Activated T-helper 1 cell treated with anti-CD3 and anti-CD28 coated beads, Interleukin-2, amount 50 U/mL, for 16 hours (primary cell): ENCODE data around the gene POLE.

Source experiments
- DNase-seq, 2 donors: peaks; one replicate each; pipeline ENCODE4 v3.0.0-alpha.2; 2020; ENCODE audit warnings: low read depth in 1 of 2, low spot score in 1 of 2

The POLE gene, protein sequence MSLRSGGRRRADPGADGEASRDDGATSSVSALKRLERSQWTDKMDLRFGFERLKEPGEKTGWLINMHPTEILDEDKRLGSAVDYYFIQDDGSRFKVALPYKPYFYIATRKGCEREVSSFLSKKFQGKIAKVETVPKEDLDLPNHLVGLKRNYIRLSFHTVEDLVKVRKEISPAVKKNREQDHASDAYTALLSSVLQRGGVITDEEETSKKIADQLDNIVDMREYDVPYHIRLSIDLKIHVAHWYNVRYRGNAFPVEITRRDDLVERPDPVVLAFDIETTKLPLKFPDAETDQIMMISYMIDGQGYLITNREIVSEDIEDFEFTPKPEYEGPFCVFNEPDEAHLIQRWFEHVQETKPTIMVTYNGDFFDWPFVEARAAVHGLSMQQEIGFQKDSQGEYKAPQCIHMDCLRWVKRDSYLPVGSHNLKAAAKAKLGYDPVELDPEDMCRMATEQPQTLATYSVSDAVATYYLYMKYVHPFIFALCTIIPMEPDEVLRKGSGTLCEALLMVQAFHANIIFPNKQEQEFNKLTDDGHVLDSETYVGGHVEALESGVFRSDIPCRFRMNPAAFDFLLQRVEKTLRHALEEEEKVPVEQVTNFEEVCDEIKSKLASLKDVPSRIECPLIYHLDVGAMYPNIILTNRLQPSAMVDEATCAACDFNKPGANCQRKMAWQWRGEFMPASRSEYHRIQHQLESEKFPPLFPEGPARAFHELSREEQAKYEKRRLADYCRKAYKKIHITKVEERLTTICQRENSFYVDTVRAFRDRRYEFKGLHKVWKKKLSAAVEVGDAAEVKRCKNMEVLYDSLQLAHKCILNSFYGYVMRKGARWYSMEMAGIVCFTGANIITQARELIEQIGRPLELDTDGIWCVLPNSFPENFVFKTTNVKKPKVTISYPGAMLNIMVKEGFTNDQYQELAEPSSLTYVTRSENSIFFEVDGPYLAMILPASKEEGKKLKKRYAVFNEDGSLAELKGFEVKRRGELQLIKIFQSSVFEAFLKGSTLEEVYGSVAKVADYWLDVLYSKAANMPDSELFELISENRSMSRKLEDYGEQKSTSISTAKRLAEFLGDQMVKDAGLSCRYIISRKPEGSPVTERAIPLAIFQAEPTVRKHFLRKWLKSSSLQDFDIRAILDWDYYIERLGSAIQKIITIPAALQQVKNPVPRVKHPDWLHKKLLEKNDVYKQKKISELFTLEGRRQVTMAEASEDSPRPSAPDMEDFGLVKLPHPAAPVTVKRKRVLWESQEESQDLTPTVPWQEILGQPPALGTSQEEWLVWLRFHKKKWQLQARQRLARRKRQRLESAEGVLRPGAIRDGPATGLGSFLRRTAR (N-terminal part only)

DNA sequence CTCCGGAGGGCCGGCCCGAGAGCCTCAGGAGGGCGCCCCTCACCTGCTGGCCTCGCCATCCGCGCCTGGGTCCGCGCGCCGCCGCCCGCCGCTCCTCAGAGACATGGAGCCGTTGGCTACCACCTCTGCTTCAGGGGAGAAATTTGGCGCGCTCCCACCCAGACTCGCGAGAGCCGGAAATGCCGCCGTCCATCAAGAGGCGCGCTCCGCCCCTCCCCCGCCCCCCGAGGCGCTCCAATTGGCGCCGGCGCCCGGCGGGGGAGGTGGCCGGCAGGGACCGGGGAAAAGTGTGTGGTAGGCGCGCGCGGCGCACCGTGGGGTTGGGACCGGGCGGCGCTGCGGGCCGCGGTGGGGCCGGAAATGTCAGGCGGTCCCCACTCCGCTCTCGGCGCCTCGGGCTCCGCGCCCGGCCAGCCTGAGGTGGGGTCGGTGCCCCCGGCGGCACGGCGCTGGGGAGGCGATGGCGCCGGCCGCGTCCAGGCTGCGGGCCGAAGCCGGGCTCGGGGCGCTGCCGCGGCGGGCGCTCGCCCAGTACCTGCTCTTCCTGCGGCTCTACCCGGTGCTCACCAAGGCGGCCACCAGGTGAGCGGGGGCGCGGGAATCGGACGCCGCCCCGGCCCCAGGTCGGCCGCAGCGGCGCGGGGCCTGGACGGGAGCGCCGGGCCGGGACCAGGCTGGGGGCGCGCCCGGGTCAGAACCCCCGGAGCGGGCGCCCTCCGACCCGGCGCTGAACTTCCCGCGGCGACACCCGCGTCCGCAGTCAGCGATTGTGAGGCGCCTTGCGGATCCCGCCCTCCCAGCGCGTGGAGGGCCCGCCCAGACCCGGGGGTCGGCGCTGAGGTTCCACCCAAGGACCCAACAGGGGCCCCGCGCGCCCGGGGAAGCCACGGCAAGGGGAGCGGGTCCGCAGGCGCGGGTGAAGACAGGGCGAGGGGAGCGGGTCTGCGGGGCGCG lies at the start of gene POLE, which contains the start of gene PXMP2:
Gene POLE (minus strand): TSS at position 132 of the 954 bp plus-strand sequence. CDS start 27 bp downstream, at position 105.
Gene PXMP2 (plus strand): TSS at position 377 of the 954 bp plus-strand sequence. CDS start 84 bp downstream, at position 461.
- peak; percentile 88 to 92 for DNase-seq

DNA sequence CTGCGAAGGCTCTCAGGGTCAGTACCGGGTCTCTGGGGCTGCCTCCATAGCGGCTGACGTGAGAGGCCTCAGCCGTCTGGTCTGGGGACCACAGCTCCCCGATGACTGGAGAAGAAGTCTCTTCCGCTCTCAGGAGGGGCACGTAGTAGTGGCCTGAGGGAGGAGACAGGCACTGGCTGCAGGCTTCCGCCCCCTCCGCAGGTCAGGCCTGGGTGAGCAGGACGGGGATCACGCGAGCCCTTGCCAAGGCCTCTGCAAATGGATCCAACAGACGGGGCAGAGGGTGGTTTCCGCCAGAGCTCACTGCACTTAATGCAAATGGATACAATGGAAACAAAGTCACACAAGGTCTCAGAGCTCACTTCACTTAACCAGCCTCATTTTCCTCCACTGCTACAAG lies 49.8 kb upstream of the POLE start:
- no peak for DNase-seq

DNA sequence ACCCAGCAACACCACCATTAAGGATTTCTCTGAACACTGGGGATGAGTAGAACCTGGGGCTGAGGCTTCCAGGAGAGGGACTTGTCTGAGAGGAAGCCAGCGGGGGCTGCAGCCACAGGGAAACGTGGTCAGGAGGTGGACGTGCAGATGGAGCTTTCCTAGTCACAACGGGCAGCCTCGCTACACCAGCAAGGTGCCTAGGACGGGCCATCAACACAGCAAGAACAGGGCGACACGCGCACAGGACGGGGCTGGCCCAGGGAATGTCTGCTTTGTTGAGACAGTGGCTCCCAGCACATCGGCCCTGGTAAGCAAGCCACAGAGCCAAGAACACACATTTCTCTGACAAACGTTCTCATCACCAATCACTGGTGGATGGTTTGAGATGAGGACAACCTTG lies 49.2 kb upstream of the POLE start:
- no peak for DNase-seq

DNA sequence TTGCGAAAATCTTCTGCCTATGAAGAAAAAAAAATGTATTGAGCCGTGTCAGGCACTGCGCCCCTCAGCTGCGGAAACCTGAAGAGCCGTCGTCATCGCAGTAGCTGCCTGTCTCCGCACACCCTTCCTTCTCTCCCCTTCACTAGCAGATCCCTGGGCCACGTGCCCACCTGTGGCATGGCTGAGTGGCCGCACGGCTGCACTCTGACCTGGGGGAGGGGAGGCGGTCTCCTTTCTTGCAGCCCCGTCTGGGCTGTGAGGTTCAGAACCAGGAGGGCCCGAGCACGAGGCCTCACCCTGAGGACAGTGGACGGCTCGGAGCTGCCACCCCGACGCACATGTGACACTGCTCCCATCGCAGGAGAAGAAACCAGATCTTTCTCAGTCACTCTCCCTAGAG lies 48.4 kb upstream of the POLE start:
- no peak for DNase-seq

DNA sequence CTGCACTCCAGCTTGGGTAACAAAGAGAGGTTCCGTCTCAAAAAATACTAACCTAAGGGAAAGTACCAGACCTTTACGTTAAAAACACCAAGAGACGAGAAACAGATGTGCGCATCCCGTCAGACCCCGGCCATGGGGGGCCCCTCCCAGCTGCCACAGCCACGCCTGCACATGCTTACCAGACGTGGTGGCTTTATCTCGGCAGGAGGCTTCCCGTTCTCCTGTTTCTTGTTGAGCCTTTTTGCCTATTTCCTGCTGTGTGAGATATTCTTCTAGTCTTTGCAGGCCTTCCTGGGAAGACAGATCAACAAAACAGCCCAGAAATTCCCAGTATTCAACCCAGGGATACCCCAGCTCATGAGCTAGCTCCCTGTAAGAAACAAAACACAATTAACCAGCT lies 47.1 kb upstream of the POLE start:
- DNase-seq: no peak

DNA sequence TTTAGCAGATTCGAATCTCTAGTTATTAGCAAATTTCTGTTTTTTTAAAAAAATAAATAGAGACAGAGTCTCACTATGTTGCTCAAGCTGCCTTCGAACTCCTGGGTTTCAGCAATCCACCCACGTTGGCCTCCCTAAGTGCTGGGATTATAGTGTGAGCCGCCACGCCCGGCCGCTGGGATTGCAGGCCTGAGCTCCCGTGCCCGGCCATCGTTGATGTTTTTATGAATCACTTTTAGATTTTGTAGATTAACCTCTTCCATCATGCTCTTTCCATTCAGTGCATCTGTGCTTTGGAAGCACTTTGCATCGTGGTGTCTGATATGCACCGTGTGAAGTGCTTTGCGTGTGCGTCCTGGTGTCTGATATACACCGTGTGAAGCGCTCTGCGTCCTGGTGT lies 44.4 kb upstream of the POLE start:
- DNase-seq: no peak

DNA sequence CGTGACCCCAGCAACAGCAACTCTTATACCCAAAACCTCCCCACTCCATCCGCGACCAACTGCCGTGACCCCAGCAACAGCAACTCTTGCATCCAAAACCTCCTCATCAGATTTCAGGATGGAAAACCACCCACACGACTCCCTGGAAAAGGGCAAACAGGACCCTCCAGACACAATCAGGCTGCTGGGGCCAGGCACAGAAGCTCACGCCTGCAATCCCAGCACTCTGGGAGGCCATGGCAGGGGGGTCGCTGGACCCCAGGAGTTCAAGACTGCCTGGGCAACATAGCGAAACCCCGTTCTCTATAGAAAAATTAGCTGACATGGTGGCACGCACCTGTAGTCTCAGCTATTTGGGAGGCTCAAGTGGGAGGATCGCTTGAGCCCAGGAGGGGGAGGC lies 43.2 kb upstream of the POLE start:
- DNase-seq: no peak

DNA sequence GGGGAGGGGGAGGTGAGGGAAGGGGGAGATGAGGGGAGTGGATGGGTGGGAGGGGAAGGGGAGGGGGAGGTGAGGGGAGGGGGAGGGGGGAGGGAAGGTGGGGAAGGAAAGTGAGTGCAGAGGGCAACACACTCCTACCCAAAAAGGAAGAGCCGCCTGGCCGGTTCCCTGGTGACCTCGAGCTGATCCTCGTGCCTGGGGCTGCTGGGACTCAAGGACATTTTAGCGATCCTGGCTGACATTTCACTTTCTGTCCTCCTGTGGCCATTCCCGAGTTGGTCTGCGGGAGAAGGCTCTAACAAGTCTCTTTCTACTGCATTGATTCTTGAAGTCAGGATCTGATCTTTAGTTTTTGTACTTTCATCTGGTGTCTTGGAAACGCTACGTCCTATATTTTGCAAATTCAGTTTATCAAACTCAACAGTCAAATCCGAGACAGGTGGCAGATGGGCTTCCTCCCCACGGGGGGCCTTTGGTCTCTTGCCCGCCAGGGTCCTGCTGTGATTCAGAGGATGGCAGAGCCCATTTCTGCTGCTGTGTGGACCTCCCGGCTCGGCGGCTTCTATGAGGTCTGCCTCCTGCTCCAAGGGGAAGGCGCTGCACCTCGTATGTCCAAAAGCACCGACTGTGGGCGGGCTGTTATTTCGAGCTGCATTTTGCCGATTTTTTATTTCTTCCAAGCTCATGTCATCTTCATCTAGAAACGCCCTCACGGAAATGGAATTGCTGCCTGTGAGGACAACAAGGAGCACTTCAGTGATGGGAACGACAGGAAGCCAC lies 42.6 kb upstream of the POLE start:
- DNase-seq: no peak

DNA sequence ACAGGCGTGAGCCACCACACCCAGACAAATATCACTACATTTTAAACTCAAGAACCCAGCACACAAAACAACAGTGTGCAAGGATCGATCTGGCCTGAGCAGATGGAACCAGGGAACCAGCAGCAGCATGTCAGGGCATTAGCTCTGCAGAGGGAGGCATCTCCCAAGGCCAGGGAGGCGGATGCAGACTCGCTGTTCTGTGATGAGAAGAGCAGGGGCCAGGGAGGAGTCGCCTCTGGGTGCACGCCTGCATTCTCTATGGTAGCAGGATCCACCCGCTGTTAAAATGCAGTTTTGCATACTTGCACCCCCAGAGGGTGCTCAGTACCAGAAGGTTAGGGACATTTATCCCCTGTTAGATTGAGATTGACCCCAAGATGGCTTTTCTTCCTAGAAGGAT lies 41.4 kb upstream of the POLE start:
- DNase-seq: no peak

DNA sequence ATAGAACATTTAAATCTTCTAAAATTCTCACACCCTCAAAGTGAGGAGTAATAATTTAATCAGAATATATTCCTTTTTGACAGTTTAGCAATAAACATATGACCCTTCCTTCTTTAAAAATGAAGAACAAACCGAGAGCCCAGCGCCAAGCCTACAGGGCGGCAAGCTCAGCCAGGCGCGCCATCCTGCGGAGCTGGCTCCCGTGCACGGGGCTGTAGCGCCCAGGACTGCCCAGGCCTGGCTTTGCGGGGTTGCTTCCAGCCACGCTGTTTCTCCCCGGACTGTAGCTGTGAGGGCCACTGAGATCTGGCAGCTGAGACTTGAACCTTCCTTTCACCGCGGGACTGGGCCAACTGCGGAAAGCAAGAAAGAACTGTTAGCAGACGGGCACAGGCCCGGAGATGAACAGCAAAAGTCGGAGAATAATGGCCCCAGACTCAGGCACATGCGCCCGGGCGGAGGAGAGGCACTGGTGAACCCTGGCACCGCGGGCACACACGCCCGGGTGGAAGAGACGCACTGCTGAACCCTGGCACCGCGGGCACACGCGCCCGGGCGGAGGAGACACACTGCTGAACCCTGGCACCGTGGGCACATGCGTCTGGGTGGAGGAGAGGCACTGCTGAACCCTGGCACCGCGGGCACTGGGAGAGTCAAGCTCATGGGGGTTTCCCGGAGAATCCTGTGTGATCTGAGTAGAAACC lies 40.1 kb upstream of the POLE start:
- DNase-seq: no peak

DNA sequence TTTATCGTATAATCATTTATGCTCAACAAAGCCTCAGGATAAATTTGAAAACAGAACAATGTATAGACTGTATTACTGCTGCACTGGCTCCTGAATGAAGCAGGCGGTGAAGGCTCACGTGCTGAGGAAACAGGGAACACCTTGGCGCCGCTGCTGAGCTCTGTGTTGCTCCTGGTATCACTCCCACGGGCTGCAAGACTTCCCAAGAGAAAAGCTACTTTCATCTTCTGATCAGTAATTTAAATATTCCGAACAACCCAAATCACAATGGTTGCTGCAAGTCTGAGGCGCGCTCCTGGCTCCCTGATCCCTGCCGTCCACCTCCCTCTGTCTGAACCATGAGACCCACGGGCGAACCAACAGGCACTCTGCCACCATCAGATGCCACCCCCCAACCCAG lies 39.2 kb upstream of the POLE start:
- no peak for DNase-seq

DNA sequence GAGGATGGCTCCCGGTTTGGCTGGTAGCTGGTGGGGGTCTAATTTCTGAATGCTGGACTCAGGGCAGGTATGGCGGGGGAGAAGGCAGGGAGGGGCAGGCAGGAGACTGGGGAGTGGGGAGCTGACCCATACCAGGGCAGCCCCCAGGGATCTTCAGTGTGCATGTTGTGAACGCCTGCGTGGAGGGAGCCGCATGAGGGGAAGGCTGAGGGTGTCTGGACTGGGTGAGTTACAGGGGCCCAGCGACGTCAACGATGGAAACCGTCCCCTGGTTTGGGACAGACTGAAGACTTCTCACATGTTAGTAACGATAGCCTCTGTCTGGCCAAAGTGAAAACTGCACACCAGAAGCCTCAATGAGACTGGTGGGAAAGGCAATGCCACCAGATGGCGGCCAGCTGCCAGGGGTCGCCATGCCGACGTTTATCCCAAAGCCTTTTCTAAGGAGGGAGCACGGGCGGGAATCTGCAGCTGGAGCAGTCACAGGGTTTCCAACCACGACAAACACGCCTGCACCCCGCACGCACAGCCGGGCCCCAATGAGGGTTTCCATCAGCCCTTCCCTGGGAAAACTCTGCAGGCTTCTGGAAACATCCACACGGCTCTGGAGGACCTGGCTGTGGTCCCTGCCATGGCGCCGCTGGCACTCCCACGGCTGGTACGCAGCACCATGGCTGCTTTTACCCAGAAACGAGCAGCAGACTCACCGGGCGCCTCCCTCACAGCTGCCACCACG lies 37.5 kb upstream of the POLE start:
- no peak for DNase-seq

DNA sequence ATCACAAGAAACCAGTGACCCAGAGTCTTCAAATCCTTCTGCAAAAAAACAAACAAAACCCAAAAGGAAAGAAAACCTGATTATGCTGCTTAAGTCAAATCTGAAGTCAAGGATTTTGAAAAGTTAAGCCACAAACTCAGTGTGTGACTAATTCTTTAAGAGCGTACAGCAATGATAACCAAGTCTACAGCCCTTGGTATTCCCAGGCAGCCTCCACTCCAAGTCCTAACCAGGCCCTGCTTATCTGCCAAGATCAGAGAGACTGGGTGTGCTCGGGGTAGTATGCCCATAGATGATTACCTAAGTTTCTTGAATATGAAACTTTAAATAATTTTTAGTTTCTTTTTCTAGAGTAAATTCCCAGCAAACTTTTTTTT lies 36.6 kb upstream of the POLE start:
- DNase-seq: no peak

DNA sequence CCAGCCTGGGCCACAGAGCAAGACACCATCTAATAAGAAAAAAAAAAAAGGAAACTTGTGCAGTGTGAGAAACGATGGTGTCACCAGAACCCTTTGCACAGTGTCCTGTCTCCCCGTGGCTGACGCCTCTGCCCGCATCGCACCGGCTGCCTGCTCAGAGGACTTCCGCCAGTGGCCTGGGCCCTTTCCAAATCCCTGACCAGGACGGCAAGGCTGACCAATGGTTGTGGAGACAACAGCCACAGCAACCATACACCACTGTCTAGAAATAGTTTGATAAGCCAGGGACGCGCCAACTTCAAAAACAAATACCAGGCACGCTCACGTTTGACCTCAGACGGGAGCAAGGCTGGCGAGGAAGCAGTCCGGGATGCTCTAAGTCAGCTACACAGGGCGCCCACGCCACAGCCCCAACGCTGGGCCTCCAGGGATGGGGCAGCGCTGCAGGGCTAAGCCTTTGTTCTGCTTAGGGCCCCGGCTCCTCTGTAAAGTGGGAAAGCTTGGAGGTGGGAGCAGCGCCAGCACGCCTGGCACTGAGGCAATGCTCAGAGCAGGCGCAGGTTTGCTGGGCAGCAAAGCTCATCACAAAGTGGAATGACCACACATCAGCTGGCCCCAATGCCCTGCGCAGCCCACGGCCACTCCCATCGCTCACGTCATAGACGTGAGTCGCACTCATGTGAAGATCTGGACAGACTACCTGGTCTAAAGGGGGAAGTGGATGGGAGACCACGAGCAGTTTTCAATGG lies 36.0 kb upstream of the POLE start:
- no peak for DNase-seq

DNA sequence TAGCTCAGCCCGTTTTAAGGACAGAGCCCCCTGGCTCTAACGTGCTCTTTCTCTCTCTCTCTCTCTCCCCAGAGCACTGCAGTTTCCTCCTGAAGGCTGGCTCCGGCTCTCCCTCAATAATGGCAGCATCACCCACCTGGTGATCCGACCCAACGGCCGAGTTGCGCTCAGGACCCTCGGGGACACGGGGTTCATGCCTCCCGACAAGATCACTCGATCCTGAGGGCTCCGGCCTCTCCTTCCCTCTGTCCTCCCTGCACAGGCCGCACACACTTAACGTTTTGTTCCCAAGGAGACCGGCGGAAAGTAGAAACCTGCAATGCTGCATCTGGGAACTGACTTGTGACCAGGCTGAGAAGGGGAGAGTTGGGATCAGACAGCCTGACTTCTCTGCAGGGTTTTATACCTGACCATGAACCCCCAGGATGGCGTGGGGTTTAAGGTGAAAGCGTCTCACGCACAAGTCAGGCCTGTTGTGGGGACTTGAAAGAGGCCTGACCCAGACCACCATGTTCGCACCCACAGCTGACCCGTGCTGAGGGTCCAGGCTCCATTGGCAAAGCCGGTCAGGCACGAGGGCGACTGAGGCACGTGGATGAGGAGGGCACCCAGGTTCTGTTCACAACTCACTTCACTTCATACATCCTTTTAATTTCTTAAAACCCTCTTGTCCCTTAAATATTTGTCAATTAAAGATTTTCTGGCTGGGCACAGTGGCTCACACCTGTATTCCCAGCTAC lies 33.6 kb upstream of the POLE start:
- DNase-seq: no peak

DNA sequence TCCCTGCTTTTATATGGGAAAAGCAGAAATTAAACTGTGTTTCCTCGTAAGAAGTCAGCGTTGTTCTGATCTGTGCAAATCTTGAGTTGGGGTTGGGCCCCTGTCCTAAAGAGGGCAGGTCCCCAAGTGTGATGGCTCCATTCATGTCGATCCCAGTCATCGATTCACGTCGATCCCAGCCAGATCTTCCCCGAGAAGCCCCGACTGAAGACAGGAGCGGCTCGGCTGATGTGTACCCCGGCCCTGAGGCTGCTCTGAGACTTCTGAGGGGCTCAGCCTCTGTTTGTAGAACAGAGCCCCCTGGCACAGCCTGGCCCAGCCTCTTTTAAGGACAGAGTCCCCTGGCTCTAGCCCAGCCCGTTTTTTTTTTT lies 32.8 kb upstream of the POLE start:
- DNase-seq: no peak
